A673 (cell line): ENCODE data around the gene ELOVL5. TPM values are rescaled to one million over a fixed set of nuclear protein-coding genes. Genes with fewer than 3 reads are reported as not detected.

Experiments used
- BruUV-seq: library from RNA; stranded (reverse); fragments of 400-500 nt; replicated peaks from 2 replicates; lab custom pipeline; 2021; lab: Mats Ljungman, UMichigan
- CTCF ChIA-PET: fragments of 300-600 bp; sonication (Branson Sonifier 250); formaldehyde crosslinking; loops from one replicate; lab custom pipeline; 2022; ENCODE audit warnings: antibody characterized with exemption; lab: Charles Lee
- POLR2A ChIA-PET: fragments of 300-600 bp; sonication (Branson Sonifier 250); formaldehyde crosslinking; loops from one replicate; lab custom pipeline; 2022; ENCODE audit warnings: antibody characterized with exemption; ENCODE audit not compliant: low non-redundant PET; lab: Charles Lee
- DNase-seq: peaks from one replicate; pipeline ENCODE4 v3.0.0-alpha.2; 2015; ENCODE audit warnings: low spot score
- H3K27ac ChIP-seq: fragments of 200-600 bp; sonication (generic); 2 replicates; pipeline ENCODE4 v1.5.1; 2016; ENCODE audit warnings: mixed run types, low read depth, mild to moderate bottlenecking, mixed read lengths, antibody characterized with exemption, low read length; ENCODE audit not compliant: poor library complexity, severe bottlenecking
- H3K27me3 ChIP-seq: fragments of 200-600 bp; sonication (generic); replicated peaks from 2 replicates; pipeline ENCODE4 v1.6.1; 2017; ENCODE audit warnings: mixed run types, low read depth, mild to moderate bottlenecking, mixed read lengths, antibody characterized with exemption, low read length; ENCODE audit not compliant: insufficient read depth, poor library complexity
- H3K36me3 ChIP-seq: fragments of 200-600 bp; sonication (generic); 2 replicates; pipeline ENCODE4 v1.6.1; 2016; ENCODE audit warnings: mixed run types, mild to moderate bottlenecking, mixed read lengths, antibody characterized with exemption, low read length; ENCODE audit not compliant: insufficient read depth, poor library complexity, severe bottlenecking
- H3K4me1 ChIP-seq: fragments of 200-600 bp; sonication (generic); 2 replicates; pipeline ENCODE4 v1.6.1; 2017; ENCODE audit warnings: mixed run types, mild to moderate bottlenecking, mixed read lengths, antibody characterized with exemption, low read length; ENCODE audit not compliant: insufficient read depth, poor library complexity, severe bottlenecking
- H3K4me3 ChIP-seq: fragments of 200-600 bp; sonication (generic); 2 replicates; pipeline ENCODE4 v1.5.1; 2016; ENCODE audit warnings: low read depth, mixed run types, mild to moderate bottlenecking, mixed read lengths, low read length; ENCODE audit not compliant: poor library complexity, severe bottlenecking
- H3K9me3 ChIP-seq: fragments of 200-600 bp; sonication (generic); 2 replicates; pipeline ENCODE4 v1.6.1; 2016; ENCODE audit warnings: mixed run types, low read depth, mild to moderate bottlenecking, mixed read lengths, antibody characterized with exemption, low read length; ENCODE audit not compliant: poor library complexity, severe bottlenecking
- EZH2 ChIP-seq: fragments of 200-600 bp; sonication (generic); IDR thresholded peaks from 2 replicates; pipeline ENCODE4 v1.6.1; 2017; ENCODE audit warnings: borderline replicate concordance, low read depth, mild to moderate bottlenecking, mixed read lengths, antibody characterized with exemption, low read length; ENCODE audit not compliant: poor library complexity, severe bottlenecking
- intact Hi-C: fragments of 100-400 bp; cut with micrococcal nuclease; formaldehyde crosslinking; loops from one replicate; pipeline ENCODE4 v1.10.0; 2022; ENCODE audit not compliant: unreplicated experiment
- total RNA-seq: library from RNA; stranded (reverse); gene quantifications from 2 replicates; pipeline ENCODE4 v1.2.3, GENCODE V29; 2021
- TF ChIP-seq, protein P1 (sequence below): fragments of 300-800, 200-600 bp; sonication (generic); conservative IDR thresholded peaks from 2 replicates; pipeline ENCODE4 v1.5.1; 2017; ENCODE audit warnings: low read depth, mild to moderate bottlenecking, antibody characterized with exemption, low read length, moderate library complexity, mixed read lengths

The ELOVL5 gene
- total RNA-seq, 1 experiment from 2014 or later, result 98.5 TPM

DNA sequence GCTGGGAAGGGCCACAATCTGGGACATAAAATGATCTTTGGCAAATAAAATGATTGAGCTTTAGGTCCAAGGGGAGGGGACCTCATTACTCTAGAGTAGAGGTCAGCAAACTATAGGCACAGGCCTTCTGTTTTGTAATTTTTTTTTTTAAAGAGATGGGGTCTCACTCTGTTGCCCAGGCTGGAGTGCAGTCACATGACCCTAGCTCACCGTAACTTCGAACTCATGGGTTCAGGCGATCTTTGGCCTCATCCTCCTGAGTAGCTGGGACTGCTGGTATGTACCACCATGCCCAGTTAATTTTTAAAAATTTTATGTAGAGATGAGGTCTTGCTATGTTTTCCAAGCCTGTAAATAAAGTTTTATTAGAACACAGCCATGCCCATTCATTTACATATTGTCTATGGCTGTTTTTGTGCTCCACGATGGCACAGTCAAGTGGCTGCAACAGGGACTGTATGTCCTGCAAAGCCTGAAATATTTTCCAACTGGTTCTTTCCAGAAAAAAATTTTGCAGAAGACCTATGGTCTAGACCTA lies 82.1 kb downstream of the ELOVL5 start:
- Histone ChIP-seq H3K4me3 (no peak overlapping the region), H3K27ac (no peak overlapping the region), H3K27me3 (no peaks in the 10 kb centered on the region), H3K4me1 (no peaks in the 10 kb centered on the region), H3K36me3 (peaks cover 23% of the 10 kb centered on the region), H3K9me3 (no peaks in the 10 kb centered on the region)
- BruUV-seq, result no TSS peak
- DNase-seq, result no peak
- CTCF ChIA-PET, result no interaction called here
- POLR2A ChIA-PET, result no interaction called here
- TF ChIP-seq, protein P1, sequence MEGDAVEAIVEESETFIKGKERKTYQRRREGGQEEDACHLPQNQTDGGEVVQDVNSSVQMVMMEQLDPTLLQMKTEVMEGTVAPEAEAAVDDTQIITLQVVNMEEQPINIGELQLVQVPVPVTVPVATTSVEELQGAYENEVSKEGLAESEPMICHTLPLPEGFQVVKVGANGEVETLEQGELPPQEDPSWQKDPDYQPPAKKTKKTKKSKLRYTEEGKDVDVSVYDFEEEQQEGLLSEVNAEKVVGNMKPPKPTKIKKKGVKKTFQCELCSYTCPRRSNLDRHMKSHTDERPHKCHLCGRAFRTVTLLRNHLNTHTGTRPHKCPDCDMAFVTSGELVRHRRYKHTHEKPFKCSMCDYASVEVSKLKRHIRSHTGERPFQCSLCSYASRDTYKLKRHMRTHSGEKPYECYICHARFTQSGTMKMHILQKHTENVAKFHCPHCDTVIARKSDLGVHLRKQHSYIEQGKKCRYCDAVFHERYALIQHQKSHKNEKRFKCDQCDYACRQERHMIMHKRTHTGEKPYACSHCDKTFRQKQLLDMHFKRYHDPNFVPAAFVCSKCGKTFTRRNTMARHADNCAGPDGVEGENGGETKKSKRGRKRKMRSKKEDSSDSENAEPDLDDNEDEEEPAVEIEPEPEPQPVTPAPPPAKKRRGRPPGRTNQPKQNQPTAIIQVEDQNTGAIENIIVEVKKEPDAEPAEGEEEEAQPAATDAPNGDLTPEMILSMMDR, result no peak
- no peak for TF ChIP-seq EZH2
- intact Hi-C loops, result no loop called here

DNA sequence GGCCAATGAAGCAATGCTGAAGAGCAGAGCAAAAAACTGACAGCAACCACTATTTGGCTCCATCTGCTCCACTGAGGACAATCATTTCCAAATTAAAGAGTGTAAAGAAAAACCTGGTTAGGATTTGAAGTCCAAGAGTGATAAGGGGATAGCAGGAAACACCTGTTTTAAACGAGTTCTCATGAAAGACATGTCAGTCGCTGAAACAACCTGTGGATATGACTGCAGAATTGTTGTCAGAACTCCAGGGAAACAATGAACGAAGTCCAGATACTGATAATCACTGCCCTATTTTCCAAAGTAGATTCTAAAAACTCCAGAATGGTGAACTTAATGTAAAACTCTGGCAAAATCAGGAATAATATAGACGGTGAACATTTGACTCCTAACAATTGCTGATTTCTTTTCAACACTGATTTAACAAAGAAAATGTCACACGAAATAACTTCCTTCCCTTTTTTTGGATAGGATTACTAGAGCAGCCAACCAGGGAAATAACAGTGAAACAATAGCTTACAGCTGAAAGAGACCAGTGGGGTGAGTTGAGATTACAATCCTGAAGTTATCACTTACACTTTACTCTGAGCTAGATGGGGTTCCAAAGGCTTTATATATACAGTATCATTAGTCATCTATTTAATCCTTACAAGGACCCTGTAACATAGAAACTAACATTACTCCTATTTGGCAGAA lies 83.7 kb downstream of the ELOVL5 start:
- DNase-seq, result no peak
- peaks cover 26% of the 10 kb centered on the region for H3K36me3 ChIP-seq

GRCh38 chr6:53264337-53264736 lies 84.4 kb downstream of the ELOVL5 start:
- POLR2A ChIA-PET, result no interaction called here
- CTCF ChIA-PET, result no interaction called here
- H3K27me3 ChIP-seq, result no peaks in the 10 kb centered on the region
- peaks cover 26% of the 10 kb centered on the region for H3K36me3 ChIP-seq
- no peaks in the 10 kb centered on the region for H3K4me1 ChIP-seq
- no peak overlapping the region for H3K4me3 ChIP-seq
- no peak for DNase-seq
- H3K27ac ChIP-seq, result no peak overlapping the region
- TF ChIP-seq, protein P1, result no peak
- no peak for TF ChIP-seq EZH2
- no peaks in the 10 kb centered on the region for H3K9me3 ChIP-seq
- intact Hi-C loops, result no loop called here
- no TSS peak for BruUV-seq

More for the DNA sequence above, 83.7 kb downstream of the ELOVL5 start:
- Histone ChIP-seq H3K4me3 (no peak overlapping the region), H3K4me1 (no peaks in the 10 kb centered on the region), H3K27me3 (no peaks in the 10 kb centered on the region), H3K27ac (no peak overlapping the region), H3K9me3 (no peaks in the 10 kb centered on the region)
- ChIA-PET POLR2A (no interaction called here), CTCF (no interaction called here)
- intact Hi-C loops, result no loop called here
- TF ChIP-seq, protein P1, result no peak
- TF ChIP-seq EZH2, result no peak
- BruUV-seq, result no TSS peak
